ENCODE data around the gene TCF12. TPM values are rescaled to one million over a fixed set of nuclear protein-coding genes. Genes with fewer than 3 reads are reported as not detected.

TCF12 gene
- total RNA-seq, 4 donors from 2014 or later, result 108 to 177 (median 148) TPM

GRCh38 chr15:57091636-57092035 is 173.2 kb downstream of the TCF12 start:
- Histone ChIP-seq H3K36me3 (peaks cover 0 to 21% (median 0%) of the 10 kb centered on the region in 4 donors), H3K4me3 (no peak overlapping the region), H3K9me3 (no peaks in the 10 kb centered on the region), H3K27ac (replicated peaks in 1 of 4) (no peak overlapping the region), H3K4me1 (peaks cover 0 to 9% (median 9%) of the 10 kb centered on the region in 4 donors), H3K27me3 (no peaks in the 10 kb centered on the region)
- WGBS, result 97% methylated on average over 2 of the region's 2 CpGs
- TF ChIP-seq CTCF (IDR thresholded peaks at IDR 0.05), result no peak
- TF ChIP-seq POLR2A (IDR thresholded peaks at IDR 0.05; ENCODE audit: low read depth), result no peak
- no peak for TF ChIP-seq EP300 (IDR thresholded peaks at IDR 0.05)
- TF ChIP-seq POLR2AphosphoS5 (IDR thresholded peaks at IDR 0.05), result no peak
- intact Hi-C loops (cut with DNase I), result no loop called here
- DNase-seq (ENCODE audit: extremely low spot score), result no peak

- no peak overlapping the region for H3K4me3 ChIP-seq
- H3K27ac ChIP-seq (replicated peaks in 1 of 4), result no peak overlapping the region
- no peaks in the 10 kb centered on the region for H3K9me3 ChIP-seq
- intact Hi-C loops (cut with DNase I), result no loop called here
- no peaks in the 10 kb centered on the region for H3K27me3 ChIP-seq
- H3K4me1 ChIP-seq, result peaks cover 0 to 9% (median 9%) of the 10 kb centered on the region in 4 donors
- no peak for DNase-seq (ENCODE audit: extremely low spot score)
- TF ChIP-seq POLR2A (IDR thresholded peaks at IDR 0.05; ENCODE audit: low read depth) (no peak), POLR2AphosphoS5 (IDR thresholded peaks at IDR 0.05) (no peak), CTCF (IDR thresholded peaks at IDR 0.05) (no peak)
- H3K36me3 ChIP-seq, result peaks cover 0 to 21% (median 0%) of the 10 kb centered on the region in 4 donors
These were observed 173.8 kb downstream of the TCF12 start for GRCh38 chr15:57092252-57092651.

GRCh38 chr15:57094321-57095257 is 176.1 kb downstream of the TCF12 start:
- TF ChIP-seq POLR2AphosphoS5 (IDR thresholded peaks at IDR 0.05) (no peak), CTCF (IDR thresholded peaks at IDR 0.05) (no peak), POLR2A (IDR thresholded peaks at IDR 0.05; ENCODE audit: low read depth) (no peak), EP300 (IDR thresholded peaks at IDR 0.05) (no peak)
- H3K36me3 ChIP-seq, result peaks cover 0 to 21% (median 0%) of the 10 kb centered on the region in 4 donors
- H3K4me3 ChIP-seq, result no peak overlapping the region
- no peak overlapping the region for H3K27ac ChIP-seq (replicated peaks in 1 of 4)
- WGBS, result 89% methylated on average over 6 of the region's 6 CpGs
- peaks cover 0 to 9% (median 9%) of the 10 kb centered on the region in 4 donors for H3K4me1 ChIP-seq
- H3K9me3 ChIP-seq, result no peaks in the 10 kb centered on the region
- DNase-seq (ENCODE audit: extremely low spot score), result no peak
- intact Hi-C loops (cut with DNase I), result no loop called here
- H3K27me3 ChIP-seq, result no peaks in the 10 kb centered on the region

- Histone ChIP-seq H3K27ac (replicated peaks in 1 of 4) (no peak overlapping the region), H3K27me3 (no peaks in the 10 kb centered on the region), H3K9me3 (no peaks in the 10 kb centered on the region), H3K36me3 (peaks cover 0 to 21% (median 0%) of the 10 kb centered on the region in 4 donors), H3K4me3 (no peak overlapping the region), H3K4me1 (no peaks in the 10 kb centered on the region)
- no peak for DNase-seq (ENCODE audit: extremely low spot score)
- TF ChIP-seq EP300 (IDR thresholded peaks at IDR 0.05), result no peak
- TF ChIP-seq CTCF (IDR thresholded peaks at IDR 0.05), result no peak
- no peak for TF ChIP-seq POLR2AphosphoS5 (IDR thresholded peaks at IDR 0.05)
- no peak for TF ChIP-seq POLR2A (IDR thresholded peaks at IDR 0.05; ENCODE audit: low read depth)
- intact Hi-C loops (cut with DNase I), result no loop called here
- WGBS, result 70% methylated on average over 4 of the region's 4 CpGs
These were observed 177.5 kb downstream of the TCF12 start for GRCh38 chr15:57095896-57096295.

Measured in esophagus muscularis mucosa (tissue), 4 donors.